ENCODE measurements around the gene BABAM2.

Gene BABAM2

DNA sequence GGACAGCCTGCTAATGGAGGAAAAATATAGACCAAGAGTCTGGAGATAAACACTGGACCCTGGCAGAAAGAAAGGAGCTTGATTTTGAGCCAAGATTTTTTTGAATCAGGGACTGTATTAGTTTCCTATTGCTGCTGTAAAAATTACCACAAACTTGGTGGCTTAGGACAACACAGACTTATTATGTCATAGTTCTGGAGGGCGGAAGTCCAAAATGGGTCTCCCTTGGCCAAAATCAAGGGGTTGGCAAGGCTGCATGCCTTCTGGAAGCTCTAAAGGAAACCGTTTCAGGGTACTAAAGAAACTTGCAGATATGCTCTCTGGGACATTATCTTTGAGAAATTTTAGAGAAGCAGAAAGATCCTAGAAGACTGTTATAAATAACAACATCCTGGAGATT lies 140.1 kb downstream of the BABAM2 start:
- DNase-seq (ENCODE audit: low read depth) = no peak

DNA sequence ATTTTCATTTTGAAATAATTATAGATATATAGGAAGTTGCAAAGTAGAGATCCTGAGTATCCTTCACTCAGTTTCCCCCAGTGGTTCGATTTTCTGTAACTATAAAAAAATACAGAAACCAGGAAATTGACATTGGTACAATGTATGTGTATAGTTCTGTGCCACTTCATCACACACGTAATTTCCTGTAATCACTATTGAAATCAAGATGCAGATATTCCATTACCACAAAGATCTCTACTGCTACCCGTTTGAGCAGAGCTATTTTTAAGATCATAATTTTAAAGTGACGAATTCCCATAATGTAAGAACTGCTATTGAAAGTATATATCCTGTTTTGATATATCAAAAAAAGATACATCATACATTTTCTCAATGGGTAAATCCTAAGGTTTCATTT lies 142.3 kb downstream of the BABAM2 start:
- DNase-seq (ENCODE audit: low read depth) = no peak

DNA sequence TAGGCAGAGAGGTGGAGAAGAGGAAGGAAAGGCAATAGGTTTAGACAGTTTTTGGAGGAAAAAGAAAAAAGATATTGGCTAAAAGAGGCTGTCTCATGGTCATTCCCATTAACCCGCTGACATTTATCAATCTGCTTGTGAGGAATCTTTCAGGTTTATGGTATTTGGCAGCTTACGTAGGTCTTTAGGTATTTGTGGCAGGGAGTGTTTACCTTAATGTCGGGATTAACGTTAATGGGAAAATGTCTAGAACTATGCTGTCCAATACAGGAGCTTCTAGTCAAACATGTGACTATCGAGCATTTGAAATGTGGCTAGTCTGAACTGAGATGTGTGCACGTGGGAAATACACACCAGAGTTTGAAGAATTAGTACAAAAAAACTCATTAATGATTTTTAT lies 144.2 kb downstream of the BABAM2 start:
- no peak for DNase-seq (ENCODE audit: low read depth)

DNA sequence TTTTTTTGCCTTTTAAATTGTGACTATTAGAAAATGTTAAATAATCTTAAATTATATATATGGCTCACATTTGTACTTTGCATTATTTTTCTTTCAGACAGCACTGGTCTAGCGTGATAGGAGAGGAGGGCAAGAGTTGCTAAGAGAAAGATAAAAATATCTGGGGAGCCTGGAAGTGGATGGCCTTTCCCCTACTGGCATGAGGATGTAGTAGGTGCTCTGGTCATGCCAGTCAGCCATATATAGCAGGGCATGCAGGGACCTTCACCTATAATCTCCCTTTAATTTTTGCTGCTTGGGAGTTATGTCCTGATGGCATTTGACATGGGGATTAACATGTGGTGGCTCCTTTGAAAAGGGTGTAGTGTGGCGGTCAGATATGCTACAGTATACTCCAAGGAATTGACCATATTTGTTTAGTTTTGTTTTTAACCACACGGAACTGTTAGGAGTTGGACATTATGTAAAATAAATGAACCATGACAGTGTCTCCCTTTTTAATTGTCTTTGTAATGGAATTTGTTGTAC lies 144.7 kb downstream of the BABAM2 start:
- DNase-seq (ENCODE audit: low read depth) = no peak

DNA sequence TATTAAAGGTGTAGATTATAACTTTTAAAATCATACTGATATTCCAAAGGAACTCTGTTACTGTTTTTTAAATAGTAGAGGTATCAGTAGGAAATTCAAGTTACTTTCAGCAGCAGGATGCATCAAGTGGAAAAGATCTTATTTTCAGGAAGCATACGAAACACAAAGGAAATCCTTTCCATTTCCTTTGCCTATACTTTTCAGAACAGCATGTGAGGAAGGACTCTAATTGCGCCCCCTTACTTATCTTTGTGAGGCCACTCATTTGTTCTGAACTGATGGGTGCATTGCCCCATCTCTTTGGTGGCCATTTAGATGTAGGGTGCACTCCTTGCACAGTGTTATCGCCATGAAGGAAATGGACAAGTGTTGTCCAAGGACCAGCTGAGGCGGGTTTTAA lies 145.3 kb downstream of the BABAM2 start:
- DNase-seq (ENCODE audit: low read depth) = no peak

DNA sequence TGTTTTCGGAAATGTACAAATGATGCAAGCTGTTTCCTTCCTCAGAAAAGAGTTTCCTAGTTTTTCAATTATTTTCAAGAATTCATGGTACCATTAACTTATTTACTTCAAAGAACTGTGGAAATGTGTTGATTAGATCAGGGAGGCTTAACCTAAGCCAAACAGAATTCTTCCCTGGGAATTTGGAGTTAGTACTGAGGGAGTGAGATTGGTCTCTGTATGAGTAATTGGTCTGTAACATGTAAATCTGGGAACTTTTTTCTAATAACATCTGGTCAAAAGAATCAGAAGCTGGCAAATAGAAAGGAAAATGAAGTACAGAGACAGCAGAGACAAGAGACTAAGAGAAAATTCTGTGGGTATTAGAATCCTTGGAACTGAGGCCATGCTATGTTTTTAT lies 145.8 kb downstream of the BABAM2 start:
- DNase-seq (ENCODE audit: low read depth) = no peak

DNA sequence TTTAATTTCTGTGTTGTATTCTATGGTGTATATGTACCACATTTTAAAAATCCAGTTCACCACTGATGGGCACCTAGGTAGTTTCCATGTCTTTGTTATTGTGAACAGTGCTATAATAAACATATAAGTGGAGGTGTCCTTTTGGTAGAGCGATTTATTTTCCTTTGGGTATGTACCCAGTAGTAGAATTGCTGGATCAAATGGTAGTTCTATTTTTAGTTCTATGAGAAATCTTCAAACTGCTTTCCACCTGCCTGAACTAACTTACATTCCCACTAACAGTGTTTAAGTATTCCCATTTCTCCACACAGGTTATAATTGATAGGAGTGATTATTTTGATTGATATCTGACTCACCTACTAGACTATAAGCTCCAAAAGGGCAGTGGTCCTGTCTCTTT lies 148.2 kb downstream of the BABAM2 start:
- no peak for DNase-seq (ENCODE audit: low read depth)

DNA sequence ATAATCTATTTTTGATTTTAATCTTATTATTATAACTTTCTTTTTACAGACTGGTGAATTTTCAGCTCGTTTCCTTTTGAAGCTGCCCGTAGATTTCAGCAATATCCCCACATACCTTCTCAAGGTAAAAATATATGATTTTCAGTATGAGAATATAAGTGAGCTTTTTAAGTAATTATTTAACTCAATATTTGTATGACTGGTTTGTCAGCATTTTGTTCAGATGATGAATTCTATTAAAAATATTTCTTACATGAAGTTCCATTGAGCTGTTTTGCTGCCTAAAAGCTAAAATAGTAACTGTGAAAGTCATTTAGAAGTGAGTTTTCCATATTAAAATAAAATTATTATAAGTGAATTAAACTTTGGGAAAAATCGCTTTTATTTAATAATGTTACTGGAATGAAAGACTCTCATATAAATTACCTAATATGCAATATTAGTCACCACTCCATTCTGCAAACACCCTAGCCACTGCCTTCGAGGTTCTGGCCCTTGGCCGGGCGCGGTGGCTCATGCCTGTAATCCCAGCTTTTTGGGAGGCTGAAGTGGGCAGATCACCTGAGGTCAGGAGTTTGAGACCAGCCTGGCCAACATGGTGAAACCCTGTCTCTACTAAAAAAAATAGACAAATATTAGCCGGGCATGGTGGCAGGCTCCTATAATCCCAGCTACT lies 155.3 kb downstream of the BABAM2 start:
- DNase-seq (ENCODE audit: low read depth) = no peak

DNA sequence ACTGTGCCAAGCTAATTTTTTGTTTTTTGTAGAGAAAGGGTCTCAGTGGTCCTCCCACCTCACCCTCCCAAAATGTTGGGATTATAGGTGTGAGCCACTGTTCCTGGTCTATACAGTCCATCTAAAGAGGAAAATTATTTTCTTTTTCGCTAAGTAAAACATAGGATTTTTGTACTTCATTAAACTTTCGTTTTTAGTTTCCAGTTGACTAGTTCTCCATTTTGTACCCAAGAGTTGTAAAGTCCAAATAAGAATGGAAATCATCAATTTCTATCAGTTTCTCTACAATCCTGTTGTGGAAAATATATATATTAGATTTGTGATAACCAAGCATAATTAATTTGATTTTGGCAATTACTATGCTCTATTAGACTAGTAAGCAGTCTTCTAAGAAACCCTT lies 156.4 kb downstream of the BABAM2 start:
- DNase-seq (ENCODE audit: low read depth) = no peak

DNA sequence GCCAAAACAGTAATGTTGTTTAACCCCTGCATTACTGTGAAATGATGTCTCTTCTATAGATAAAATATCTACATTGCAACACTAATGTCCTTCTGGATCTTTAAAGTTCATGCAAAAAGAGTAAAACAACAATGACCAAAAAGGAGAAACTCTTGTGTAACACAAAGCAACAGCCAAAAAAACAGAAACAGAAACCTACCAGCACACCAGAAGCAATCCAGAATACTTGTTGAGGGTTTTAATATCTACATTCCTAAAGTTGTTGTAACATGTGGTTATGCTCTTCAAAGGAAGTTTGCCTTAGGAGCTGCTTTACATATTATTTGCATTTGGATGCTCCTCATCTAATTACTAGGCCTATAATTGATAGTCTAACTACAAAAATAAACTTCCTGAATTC lies 157.2 kb downstream of the BABAM2 start:
- DNase-seq (ENCODE audit: low read depth) = peak; percentile 60

DNA sequence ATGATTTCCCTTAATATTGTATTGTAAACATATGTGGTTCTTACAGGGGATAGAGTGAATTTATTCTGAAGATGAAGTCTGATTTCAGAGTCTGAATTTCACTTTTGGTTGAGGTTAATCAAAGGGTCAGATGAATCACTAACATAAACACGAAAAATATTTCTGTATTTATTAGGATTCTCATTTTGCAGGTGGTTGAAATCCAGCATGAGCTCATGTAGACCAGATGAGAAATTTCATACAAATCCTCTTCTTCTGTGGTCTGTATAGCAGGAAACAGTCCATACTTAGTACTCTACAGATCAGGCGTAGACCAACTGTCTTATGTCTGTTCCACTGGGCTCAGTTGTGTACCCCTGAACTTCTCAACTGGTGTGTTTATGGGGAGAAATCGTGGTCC lies 157.8 kb downstream of the BABAM2 start:
- no peak for DNase-seq (ENCODE audit: low read depth)

DNA sequence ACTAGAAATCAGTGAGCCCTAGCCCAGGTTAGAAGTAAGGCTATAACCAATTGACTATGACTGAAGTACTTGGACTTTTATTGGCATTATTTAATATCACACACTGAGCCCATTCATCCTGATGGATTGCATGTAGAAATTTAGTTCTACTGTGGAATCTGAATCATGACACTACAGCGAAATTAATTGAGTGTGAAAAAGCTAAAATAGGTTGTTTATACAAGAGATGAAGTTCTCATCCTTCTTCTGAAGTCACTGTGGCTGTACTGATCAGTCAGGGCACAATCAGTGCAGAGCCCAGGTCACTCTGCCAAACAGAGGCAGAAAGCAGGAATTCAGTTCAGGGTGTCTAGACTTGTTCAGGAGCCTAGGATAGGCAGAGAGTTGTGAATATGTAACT lies 158.9 kb downstream of the BABAM2 start:
- DNase-seq (ENCODE audit: low read depth) = no peak

DNA sequence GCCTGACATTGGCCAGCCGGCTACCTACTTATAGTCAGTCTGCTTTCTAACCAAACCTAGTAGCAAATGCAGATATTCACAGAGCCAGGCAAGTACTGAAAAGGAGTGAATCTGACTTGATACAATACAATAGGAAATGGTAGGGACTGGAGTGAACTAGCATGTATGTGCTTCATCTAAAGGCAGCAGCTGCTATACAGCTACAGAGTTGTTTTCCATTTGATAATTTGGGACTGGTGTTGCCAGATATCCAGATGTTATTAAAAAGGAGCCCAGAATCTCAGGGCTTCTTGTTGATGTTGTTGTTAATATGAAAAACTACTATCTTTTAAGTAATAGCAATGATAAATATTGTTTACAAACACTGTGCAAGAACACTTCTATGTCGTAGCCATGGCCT lies 159.4 kb downstream of the BABAM2 start:
- DNase-seq (ENCODE audit: low read depth) = no peak

DNA sequence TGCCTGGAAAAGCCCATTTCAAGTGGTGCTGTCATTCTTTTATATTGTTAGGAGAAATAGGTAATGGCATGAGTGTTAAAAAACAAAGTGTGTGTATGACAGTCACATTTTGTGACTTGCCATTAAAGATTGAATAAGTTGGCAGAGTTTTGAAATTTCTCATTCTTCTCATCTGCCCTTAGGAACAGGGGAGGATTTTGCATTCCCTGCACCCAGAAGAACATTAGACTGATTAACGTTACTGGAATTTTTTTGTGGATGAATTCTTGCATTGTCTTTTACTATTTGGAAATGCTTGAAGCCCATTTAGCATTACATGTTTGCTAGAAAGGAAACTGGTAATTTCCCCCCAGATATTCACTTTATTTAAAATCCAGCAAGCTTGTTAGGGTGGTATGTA lies 162.2 kb downstream of the BABAM2 start:
- peak; percentile 44 for DNase-seq (ENCODE audit: low read depth)

DNA sequence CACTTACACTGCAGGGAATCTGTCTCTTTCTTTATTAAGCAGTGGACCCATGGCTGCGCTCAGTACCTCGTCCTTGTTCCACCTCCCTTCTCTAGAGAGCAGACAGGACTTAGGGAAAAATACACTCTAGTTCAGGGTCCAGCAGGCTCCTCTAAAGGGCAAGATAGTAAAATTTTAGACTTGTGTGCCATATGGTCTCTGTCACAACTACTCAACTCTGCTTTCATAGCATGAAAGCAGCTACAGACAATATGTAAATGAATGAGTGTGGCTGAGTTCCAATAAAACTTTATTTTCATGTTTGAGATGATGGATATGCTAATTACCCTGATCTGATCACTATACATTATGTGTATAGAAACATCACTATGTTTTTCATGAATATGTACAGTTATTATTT lies 163.1 kb downstream of the BABAM2 start:
- DNase-seq (ENCODE audit: low read depth) = no peak

DNA sequence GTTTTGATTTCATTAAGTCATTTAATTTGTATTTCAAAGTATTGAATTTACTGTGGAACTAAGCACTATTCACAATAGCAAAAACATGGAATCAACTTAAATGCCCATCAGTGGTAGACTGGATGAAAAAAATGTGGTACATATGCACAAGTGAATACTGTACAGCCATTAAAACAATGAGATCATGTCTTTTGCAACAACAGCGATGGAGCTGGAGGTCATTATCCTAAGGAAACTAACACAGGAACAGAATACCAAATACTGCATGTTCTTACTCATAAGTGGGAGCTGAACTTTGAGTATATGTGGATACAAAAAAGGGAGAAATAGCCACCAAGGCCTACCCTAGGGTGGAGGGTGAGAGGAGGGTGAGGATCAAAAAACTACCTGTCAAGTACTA lies 164.4 kb downstream of the BABAM2 start:
- DNase-seq (ENCODE audit: low read depth) = no peak

DNA sequence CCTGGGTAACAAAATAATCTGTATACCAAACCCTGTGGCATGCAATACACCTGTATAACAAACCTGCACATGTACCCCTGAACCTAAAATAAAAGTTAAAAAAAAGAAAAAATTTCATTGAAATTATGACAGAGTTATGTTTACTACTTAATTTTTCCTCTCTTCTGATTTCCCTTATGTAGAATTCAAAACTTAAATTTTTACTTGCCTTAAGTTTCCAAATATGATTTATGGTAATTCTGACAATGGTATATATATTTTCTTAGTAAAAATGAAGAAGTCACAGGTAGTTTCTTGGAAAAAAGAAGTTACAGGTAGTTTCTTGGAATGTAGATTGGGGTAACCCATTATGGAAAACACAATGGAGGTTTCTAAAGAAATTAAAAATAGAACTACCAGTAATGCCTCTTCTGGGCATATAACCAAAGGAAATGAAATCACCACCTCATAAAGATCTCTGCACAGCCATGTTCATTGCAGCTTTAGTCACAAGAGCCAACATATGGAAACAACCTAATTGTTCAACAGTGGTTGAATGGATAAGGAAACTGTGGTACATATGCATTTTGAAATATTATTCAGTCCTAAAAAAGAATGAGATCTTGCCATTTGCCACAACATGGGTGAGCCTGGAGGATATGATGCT lies 164.9 kb downstream of the BABAM2 start:
- DNase-seq (ENCODE audit: low read depth) = no peak

DNA sequence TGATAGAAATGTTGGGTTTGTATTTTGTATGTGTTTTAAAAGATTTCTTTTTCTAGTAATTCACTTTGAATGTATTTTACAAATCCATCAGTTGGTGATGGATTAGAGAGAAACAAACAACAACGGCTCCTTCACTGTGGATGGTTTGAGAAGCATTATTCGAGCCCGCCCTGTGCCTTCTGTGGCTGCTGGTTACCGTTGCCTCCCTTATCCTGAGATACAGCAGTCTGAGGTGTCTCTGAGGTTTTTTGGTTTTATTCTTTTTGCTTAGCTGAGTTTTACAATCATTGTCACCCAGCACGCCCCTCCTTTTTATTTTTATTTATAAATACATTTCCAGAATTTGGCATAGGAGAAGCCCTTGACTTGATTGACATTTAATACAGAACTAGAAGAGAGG lies 168.3 kb downstream of the BABAM2 start:
- no peak for DNase-seq (ENCODE audit: low read depth)

DNA sequence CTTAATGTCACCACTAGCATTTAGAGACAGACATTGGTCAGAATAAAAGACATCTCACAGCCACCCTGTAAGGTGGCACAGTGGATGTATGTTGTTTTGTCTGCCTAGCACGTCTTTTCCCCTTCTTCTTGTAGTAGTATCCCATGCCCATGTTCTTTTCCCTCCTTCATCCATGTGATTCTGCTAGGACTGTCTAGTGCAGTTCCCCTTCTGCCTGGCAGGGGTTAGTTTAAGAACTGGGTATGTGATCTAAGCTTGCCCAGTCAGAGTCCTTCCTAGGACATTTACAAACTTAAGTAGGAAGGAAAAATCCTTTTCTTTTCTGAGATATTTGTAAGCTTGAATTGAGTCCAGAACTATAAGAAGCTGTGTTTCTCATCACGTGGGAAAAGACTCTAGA lies 172.3 kb downstream of the BABAM2 start:
- no peak for DNase-seq (ENCODE audit: low read depth)

DNA sequence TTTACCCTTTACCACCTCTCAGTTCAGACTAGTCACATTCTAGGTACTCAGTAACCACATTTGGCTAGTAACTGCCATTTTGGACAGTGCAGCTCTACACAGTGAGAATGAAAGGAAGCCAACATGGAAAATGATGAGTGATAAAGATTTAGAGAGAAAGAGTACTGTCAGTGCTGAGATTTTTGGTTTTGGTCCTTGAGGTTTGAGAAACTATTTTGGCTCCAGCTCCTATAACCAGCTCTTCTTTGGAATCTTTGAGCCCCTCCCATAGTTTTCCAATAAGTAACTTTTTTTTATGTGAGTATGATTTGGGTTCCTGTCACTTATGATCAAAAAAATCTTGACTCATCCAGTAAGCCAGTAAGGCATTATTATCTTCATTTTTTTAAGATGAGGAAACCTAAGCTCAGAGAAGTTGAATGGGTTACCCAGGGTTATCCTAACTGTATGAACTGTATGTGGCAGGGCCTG lies 173.0 kb downstream of the BABAM2 start:
- DNase-seq (ENCODE audit: low read depth) = peak; percentile 58

DNA sequence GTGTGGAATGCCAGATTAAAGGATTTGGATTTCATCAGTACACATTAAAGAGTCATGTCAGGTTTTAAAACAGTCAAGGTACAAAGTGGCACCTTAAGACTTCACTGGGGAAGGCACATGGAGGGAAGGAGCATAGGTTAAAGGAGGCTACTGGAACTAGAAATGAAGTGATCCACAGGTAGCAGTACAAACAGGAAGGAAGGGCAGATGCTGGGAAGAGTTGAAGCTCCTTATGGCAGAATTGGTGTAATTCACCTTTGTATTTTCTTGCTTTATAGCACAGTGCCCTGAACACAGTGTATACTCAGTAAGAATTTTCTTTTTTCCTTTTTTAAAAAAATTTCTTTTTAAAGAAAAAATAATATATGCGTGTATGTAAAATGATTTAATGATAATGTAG lies 177.1 kb downstream of the BABAM2 start:
- DNase-seq (ENCODE audit: low read depth) = no peak

DNA sequence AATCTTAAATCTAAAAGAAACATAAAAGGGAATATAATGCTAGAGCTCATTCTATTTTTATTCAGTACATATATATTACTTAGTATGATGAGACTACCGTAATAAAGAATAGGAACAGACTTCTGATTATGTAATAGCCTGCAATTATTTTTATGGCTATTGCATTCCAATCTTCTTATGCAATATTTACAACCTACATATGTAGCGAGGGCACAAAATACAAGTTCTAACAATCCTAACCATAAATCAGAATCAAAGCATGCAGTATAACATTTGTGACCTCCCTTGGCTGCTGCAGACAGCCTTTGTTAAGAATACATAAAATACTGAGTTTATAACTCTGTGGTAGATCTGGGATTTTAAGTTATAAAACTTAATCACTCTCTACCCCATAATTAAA lies 177.6 kb downstream of the BABAM2 start:
- DNase-seq (ENCODE audit: low read depth) = no peak

DNA sequence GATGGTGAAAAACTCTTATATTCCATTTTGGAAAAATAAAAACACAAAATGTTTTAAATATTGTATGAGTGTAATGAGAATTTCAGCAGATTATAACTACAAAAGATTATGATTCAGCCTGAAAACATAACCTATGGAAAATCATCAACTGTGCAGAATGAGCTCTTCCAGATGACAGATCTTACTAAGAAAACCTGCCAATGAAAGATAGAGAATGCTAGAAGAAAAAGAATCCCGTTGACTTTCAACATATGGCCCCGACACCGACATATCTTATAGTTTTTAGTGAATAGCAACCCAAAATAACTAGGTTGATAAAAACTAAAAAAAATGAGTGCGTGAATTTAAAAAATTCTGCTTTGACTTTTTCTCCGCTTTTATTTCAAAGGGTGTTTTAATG lies 178.0 kb downstream of the BABAM2 start:
- no peak for DNase-seq (ENCODE audit: low read depth)

DNA sequence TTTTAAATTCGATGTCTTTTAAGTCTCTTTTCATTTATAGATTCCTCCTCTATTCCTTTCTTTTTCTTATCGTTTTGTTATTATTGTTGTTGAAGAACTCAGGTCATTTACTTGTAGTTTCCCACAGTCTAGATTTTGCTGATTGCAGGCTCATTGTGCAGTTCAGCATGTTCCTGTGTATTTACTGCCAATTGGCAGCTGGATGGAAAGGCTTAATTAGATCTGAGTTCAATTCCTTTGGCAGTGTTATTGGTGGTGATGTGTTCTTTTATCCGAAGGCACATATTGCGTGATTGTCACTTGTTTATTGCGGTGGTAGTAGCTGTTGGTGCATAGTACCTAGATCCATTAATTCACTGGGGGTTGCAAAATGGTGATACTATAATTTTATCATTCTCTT lies 180.7 kb downstream of the BABAM2 start:
- no peak for DNase-seq (ENCODE audit: low read depth)
